ENCODE data around the gene LRRC27.

LRRC27 gene

GRCh38 chr10:132420981-132421846 lies 89.2 kb downstream of the LRRC27 start:
- no peaks in the 10 kb centered on the region for H3K9me3 Mint-ChIP-seq
- peak overlapping the region in 2 of 3 experiments; percentile 19 to 34 for H3K4me3 Mint-ChIP-seq
- TF ChIP-seq CTCF (IDR thresholded peaks at IDR 0.05; ENCODE audit: unreplicated experiment in 3 of 3): no peak
- H3K27ac Mint-ChIP-seq: peak overlapping the region in 2 of 3 experiments; percentile 57 to 94
- peaks cover 50% of the 10 kb centered on the region for H3K4me1 Mint-ChIP-seq
- no peaks in the 10 kb centered on the region for H3K27me3 Mint-ChIP-seq (ENCODE audit: low read depth)
- H3K36me3 Mint-ChIP-seq (ENCODE audit: low read depth): no peaks in the 10 kb centered on the region

- no peak for TF ChIP-seq CTCF (IDR thresholded peaks at IDR 0.05; ENCODE audit: unreplicated experiment in 3 of 3)
- H3K4me3 Mint-ChIP-seq: peak overlapping the region in 2 of 3 experiments; percentile 8 to 67
- H3K9me3 Mint-ChIP-seq: no peaks in the 10 kb centered on the region
- H3K36me3 Mint-ChIP-seq (ENCODE audit: low read depth): no peaks in the 10 kb centered on the region
- no peaks in the 10 kb centered on the region for H3K27me3 Mint-ChIP-seq (ENCODE audit: low read depth)
- peak overlapping the region; percentile 86 to 94 (median 93) for H3K27ac Mint-ChIP-seq
- peaks cover 50% of the 10 kb centered on the region for H3K4me1 Mint-ChIP-seq
Observed at GRCh38 chr10:132421847-132422751, 90.1 kb downstream of the LRRC27 start.

- H3K4me3 Mint-ChIP-seq: peak overlapping the region; percentile 3 to 67 (median 14)
- no peak for TF ChIP-seq CTCF (IDR thresholded peaks at IDR 0.05; ENCODE audit: unreplicated experiment in 3 of 3)
- H3K36me3 Mint-ChIP-seq (ENCODE audit: low read depth): no peaks in the 10 kb centered on the region
- H3K27ac Mint-ChIP-seq: peak overlapping the region; percentile 86 to 94 (median 93)
- peaks cover 47% of the 10 kb centered on the region for H3K4me1 Mint-ChIP-seq
- no peaks in the 10 kb centered on the region for H3K9me3 Mint-ChIP-seq
- no peaks in the 10 kb centered on the region for H3K27me3 Mint-ChIP-seq (ENCODE audit: low read depth)
Observed at GRCh38 chr10:132422903-132423825, 91.2 kb downstream of the LRRC27 start.

- Mint-ChIP-seq H3K36me3 (ENCODE audit: low read depth) (no peaks in the 10 kb centered on the region), H3K27me3 (ENCODE audit: low read depth) (no peaks in the 10 kb centered on the region), H3K4me1 (peaks cover 38% of the 10 kb centered on the region), H3K27ac (peak overlapping the region; percentile 40 to 86 (median 53)), H3K4me3 (no peak overlapping the region), H3K9me3 (no peaks in the 10 kb centered on the region)
- no peak for TF ChIP-seq CTCF (IDR thresholded peaks at IDR 0.05; ENCODE audit: unreplicated experiment in 3 of 3)
Observed at GRCh38 chr10:132423966-132424861, 92.2 kb downstream of the LRRC27 start.
